Measurements from ENCODE around the gene INCA1.

The INCA1 gene

DNA sequence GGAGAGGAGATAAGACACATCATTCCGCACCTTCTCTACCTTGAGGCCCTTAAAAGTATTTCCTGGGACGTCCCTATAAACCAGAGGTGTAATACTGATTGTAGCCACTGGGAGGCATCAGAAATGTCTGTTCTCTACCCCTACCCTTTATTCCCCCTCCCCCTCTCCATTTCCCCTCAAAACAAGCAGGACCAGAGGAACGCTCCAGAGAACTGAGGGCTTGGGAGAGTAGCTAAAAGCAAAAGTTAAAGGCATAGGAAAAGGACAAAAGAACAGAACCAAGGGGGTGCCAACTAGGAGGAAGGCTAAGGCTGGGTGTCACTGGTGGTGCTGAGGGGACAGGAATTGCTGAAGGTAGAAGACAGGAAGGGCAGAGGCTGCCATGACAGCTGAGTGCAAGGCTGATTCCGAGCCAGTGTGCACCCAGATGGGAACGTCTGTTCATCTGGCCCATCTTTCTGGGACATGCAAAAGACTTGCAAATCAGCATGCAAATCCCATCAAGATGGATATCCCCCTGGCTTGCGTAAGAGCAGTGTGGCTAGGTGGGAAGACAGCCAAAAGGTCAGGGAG, 16.6 kb downstream of the INCA1 start:
- TF ChIP-seq, protein P1, sequence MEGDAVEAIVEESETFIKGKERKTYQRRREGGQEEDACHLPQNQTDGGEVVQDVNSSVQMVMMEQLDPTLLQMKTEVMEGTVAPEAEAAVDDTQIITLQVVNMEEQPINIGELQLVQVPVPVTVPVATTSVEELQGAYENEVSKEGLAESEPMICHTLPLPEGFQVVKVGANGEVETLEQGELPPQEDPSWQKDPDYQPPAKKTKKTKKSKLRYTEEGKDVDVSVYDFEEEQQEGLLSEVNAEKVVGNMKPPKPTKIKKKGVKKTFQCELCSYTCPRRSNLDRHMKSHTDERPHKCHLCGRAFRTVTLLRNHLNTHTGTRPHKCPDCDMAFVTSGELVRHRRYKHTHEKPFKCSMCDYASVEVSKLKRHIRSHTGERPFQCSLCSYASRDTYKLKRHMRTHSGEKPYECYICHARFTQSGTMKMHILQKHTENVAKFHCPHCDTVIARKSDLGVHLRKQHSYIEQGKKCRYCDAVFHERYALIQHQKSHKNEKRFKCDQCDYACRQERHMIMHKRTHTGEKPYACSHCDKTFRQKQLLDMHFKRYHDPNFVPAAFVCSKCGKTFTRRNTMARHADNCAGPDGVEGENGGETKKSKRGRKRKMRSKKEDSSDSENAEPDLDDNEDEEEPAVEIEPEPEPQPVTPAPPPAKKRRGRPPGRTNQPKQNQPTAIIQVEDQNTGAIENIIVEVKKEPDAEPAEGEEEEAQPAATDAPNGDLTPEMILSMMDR (conservative IDR thresholded peaks at IDR 0.05; ENCODE audit: low read length) = peak; percentile 74
- DNase-seq (ENCODE audit: low read depth) = peak; percentile 46
- no peak overlapping the region for H3K4me3 ChIP-seq (ENCODE audit: low read length)

GRCh38 chr17:4978726-4979125, 18.6 kb downstream of the INCA1 start:
- no peak overlapping the region for H3K4me3 ChIP-seq (ENCODE audit: low read length)
- no peak for DNase-seq (ENCODE audit: low read depth)
- TF ChIP-seq, protein P1 (conservative IDR thresholded peaks at IDR 0.05; ENCODE audit: low read length) = no peak

- no peak for DNase-seq (ENCODE audit: low read depth)
Observed at GRCh38 chr17:4974115-4974670, 23.1 kb downstream of the INCA1 start.

GRCh38 chr17:4973256-4974114, 23.8 kb downstream of the INCA1 start:
- TF ChIP-seq, protein P1 (conservative IDR thresholded peaks at IDR 0.05; ENCODE audit: low read length) = no peak
- no peak for DNase-seq (ENCODE audit: low read depth)

More at GRCh38 chr17:4974115-4974670, 23.1 kb downstream of the INCA1 start:
- TF ChIP-seq, protein P1 (conservative IDR thresholded peaks at IDR 0.05; ENCODE audit: low read length) = no peak
- H3K4me3 ChIP-seq (ENCODE audit: low read length) = no peak overlapping the region

DNA sequence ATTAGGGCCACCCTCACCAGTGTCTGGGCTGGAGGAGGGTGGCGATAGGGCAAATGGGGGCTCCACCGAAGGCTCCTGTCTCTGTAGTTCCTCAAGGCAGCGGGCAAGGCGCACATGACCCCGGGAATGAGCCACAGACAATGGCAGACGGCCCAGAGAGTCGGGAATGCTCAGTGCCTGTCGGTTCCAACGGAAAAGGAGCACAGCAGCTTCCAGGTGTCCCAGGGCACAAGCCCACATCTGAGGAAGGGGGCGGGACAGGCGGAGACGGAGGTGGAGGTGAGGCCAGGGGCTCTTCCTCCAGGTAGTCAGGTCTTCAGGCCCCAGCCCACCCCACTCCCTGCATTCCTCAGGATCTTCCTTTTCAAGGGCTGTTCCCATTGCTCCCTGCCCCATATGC, 24.6 kb downstream of the INCA1 start:
- H3K4me3 ChIP-seq (ENCODE audit: low read length) = no peak overlapping the region
- TF ChIP-seq, protein P1 (conservative IDR thresholded peaks at IDR 0.05; ENCODE audit: low read length) = no peak
- DNase-seq (ENCODE audit: low read depth) = no peak

More at GRCh38 chr17:4973256-4974114, 23.8 kb downstream of the INCA1 start:
- H3K4me3 ChIP-seq (ENCODE audit: low read length) = no peak overlapping the region

- no peak overlapping the region for H3K4me3 ChIP-seq (ENCODE audit: low read length)
- TF ChIP-seq, protein P1 (conservative IDR thresholded peaks at IDR 0.05; ENCODE audit: low read length) = no peak
- DNase-seq (ENCODE audit: low read depth) = no peak
Observed at GRCh38 chr17:4972322-4972721, 25.0 kb downstream of the INCA1 start.
